GM12878 (cell line): ENCODE data around the gene MFSD11. TPM values are rescaled to one million over a fixed set of nuclear protein-coding genes. Genes with fewer than 3 reads are reported as not detected.
A peak's percentile ranks its signal among the peaks of the same experiment; 100 is the strongest.
"Not testable (repeated sequence)": the region's sequence is repeated elsewhere in the genome, so short reads cannot be mapped to it uniquely, and the experiment has no call there.

Experiments
- ATAC-seq: fragments of 200-7000 bp; cut with Tn5 transposase; 3 replicates; pipeline ENCODE4 v1.9.1; 2020; ENCODE audit warnings: mild to moderate bottlenecking, moderate library complexity
- BruUV-seq: library from RNA; stranded (reverse); fragments of 400-500 nt; replicated peaks from 2 replicates; lab custom pipeline; 2021; lab: Mats Ljungman, UMichigan
- CTCF ChIA-PET: fragments of 300-600 bp; sonication (Branson Sonifier 250); formaldehyde crosslinking; extraction: SDS; loops from one replicate; lab custom pipeline; 2021; ENCODE audit warnings: inconsistent platforms; lab: Yijun Ruan, JAX
- POLR2A ChIA-PET: fragments of 350-600 bp; formaldehyde crosslinking; extraction: SDS; loops from one replicate; lab custom pipeline; 2021; ENCODE audit warnings: inconsistent platforms; lab: Charles Lee
- RAD21 ChIA-PET: fragments of 300-600 bp; sonication (Branson Sonifier 250); formaldehyde crosslinking; loops from one replicate; lab custom pipeline; 2023; ENCODE audit warnings: antibody characterized with exemption; ENCODE audit not compliant: unreplicated experiment; lab: Charles Lee
- SMC1A ChIA-PET: fragments of 300-600 bp; sonication (Branson Sonifier 250); formaldehyde crosslinking; loops from one replicate; lab custom pipeline; 2023; ENCODE audit not compliant: unreplicated experiment, uncharacterized antibody; lab: Charles Lee
- DNase-seq: peaks from one replicate; pipeline ENCODE4 v3.0.0-alpha.2; 2011; ENCODE audit warnings: low read depth, low spot score
- FAIRE-seq: peaks from 3 replicates; lab custom pipeline; 2011; peaks lifted over from hg19 to GRCh38; lab: Jason Lieb, UNC
- H2AFZ ChIP-seq: 2 replicates; pipeline ENCODE4 v1.6.0; 2011; ENCODE audit warnings: low read depth, low read length, control low read depth; ENCODE audit not compliant: control insufficient read depth
- H3K27ac ChIP-seq: 2 replicates; pipeline ENCODE4 v1.5.1; 2011; ENCODE audit warnings: control low read depth; ENCODE audit not compliant: control insufficient read depth, insufficient read depth
- H3K27me3 ChIP-seq, 2 experiments: replicated peaks in 1 of 2; 2 replicates each; pipeline versions ENCODE4 v1.6.0 to v1.6.1; 2011; ENCODE audit warnings: low read length in 1 of 2; ENCODE audit not compliant: control insufficient read depth in 2 of 2, insufficient read depth in 2 of 2
- H3K36me3 ChIP-seq, 2 experiments: 2 replicates each; pipeline ENCODE4 v1.5.1; 2011; ENCODE audit warnings: low read length in 1 of 2; ENCODE audit not compliant: control insufficient read depth in 2 of 2, insufficient read depth in 2 of 2
- H3K4me1 ChIP-seq: 2 replicates; pipeline ENCODE4 v1.6.1; 2011; ENCODE audit warnings: mild to moderate bottlenecking, low read length, moderate library complexity, mixed read lengths; ENCODE audit not compliant: control insufficient read depth, insufficient read depth
- H3K4me2 ChIP-seq: 2 replicates; pipeline ENCODE4 v1.6.0; 2011; ENCODE audit warnings: control low read depth; ENCODE audit not compliant: control insufficient read depth, insufficient read depth
- H3K4me3 ChIP-seq: fragments of 200-600 bp; sonication (generic); 2 replicates; pipeline ENCODE4 v1.5.1; 2016
- H3K79me2 ChIP-seq: 2 replicates; pipeline ENCODE4 v1.6.0; 2011; ENCODE audit warnings: low read length; ENCODE audit not compliant: control insufficient read depth, insufficient read depth
- H3K9ac ChIP-seq: 2 replicates; pipeline ENCODE4 v1.8.0; 2011; ENCODE audit warnings: low read length, control low read depth, mixed read lengths; ENCODE audit not compliant: control insufficient read depth, insufficient read depth
- H3K9me3 ChIP-seq: replicated peaks from 3 replicates; pipeline ENCODE4 v1.5.1; 2011; ENCODE audit warnings: mild to moderate bottlenecking, low read length; ENCODE audit not compliant: control insufficient read depth, insufficient read depth
- H4K20me1 ChIP-seq: 2 replicates; pipeline ENCODE4 v1.6.0; 2011; ENCODE audit not compliant: control insufficient read depth, insufficient read depth
- IKZF2 ChIP-seq, 2 experiments: fragments of 450-650 bp; IDR thresholded peaks; 2 replicates each; pipeline ENCODE4 v1.6.1; 2017; ENCODE audit warnings: mild to moderate bottlenecking in 2 of 2, moderate library complexity in 2 of 2
- ZNF274 ChIP-seq: IDR thresholded peaks from one replicate; pipeline ENCODE4 v1.8.0; 2011; ENCODE audit not compliant: insufficient read length, insufficient read depth
- WGBS: methylation state at CpG from one replicate; pipeline ENCODE4 v1.1.6; 2016; ENCODE audit warnings: low lambda C conversion rate; ENCODE audit not compliant: insufficient replicate concordance, insufficient coverage; ENCODE audit errors: missing lambda C conversion rate; 5-methylcytosine and 5-hydroxymethylcytosine counted together
- in situ Hi-C: fragments of 300-500 bp; cut with MboI; formaldehyde crosslinking; loops from 9 replicates; pipeline ENCODE4 v1.14.3; 2018; ENCODE audit warnings: mixed read lengths
- intact Hi-C: fragments of 100-400 bp; cut with micrococcal nuclease; formaldehyde crosslinking; loops from one replicate; pipeline ENCODE4 v1.14.2; 2022; ENCODE audit not compliant: unreplicated experiment
- polyA plus RNA-seq, 11 experiments: library from polyadenylated mRNA; depleted of rRNA in 4 of 11; unstranded in 6 of 11; stranded (reverse) in 5 of 11; fragments of >200 nt; fragmentation: Nextera tagmentation in 4 of 11; fragmentation: Illumina TruSeq in 1 of 11; extraction: Ambion mirVana in 4 of 11; extraction: Trizol in 1 of 11; gene quantifications; 1 replicate in 1 of 11; 2 replicates in 10 of 11; pipeline versions ENCODE4 v1.2.1 to v1.2.3, GENCODE V29; 2011 to 2016; ENCODE audit warnings: inconsistent platforms in 2 of 11, missing spikeins in 2 of 11, low read depth in 1 of 11
- total RNA-seq, 4 experiments: library from RNA; depleted of rRNA in 3 of 4; stranded (reverse); fragments of >200 nt in 3 of 4; fragmentation: Illumina TruSeq in 1 of 4; extraction: Trizol in 1 of 4; gene quantifications; 2 replicates each; pipeline versions ENCODE4 v1.2.1 to v1.2.3, GENCODE V29; 2013 to 2021
- TF ChIP-seq, protein P1 (sequence below): fragments of 450-650 bp; IDR thresholded peaks from 2 replicates; pipeline ENCODE4 v1.6.1; 2017; ENCODE audit warnings: low read depth, mild to moderate bottlenecking, moderate library complexity

Gene MFSD11
- total and polyA plus RNA-seq, 10 of the 15 experiments (the other 5 are each of a cell fraction or from before 2014, with no cell fraction given): 11.0 to 19.4 (median 15.5) TPM

DNA sequence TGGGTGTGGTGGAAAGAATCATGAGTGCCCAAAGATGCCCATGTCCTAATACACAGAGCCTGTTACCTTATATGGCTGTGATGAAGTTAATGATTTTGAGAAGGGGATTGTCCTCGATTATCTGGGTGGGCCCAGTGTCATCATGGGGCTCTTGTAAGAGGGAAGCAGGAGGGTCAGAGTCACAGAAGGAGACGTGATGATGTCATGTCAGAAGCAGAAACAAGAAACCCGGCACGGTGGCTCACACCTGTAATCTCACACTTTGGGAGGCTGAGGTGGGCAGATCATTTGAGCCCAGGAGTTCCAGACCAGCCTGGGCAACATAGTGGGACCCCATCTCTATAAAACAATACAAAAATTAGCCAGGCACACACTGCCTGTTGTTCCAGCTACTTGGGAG lies 75.0 kb downstream of the MFSD11 start:
- TF ChIP-seq, protein P1, sequence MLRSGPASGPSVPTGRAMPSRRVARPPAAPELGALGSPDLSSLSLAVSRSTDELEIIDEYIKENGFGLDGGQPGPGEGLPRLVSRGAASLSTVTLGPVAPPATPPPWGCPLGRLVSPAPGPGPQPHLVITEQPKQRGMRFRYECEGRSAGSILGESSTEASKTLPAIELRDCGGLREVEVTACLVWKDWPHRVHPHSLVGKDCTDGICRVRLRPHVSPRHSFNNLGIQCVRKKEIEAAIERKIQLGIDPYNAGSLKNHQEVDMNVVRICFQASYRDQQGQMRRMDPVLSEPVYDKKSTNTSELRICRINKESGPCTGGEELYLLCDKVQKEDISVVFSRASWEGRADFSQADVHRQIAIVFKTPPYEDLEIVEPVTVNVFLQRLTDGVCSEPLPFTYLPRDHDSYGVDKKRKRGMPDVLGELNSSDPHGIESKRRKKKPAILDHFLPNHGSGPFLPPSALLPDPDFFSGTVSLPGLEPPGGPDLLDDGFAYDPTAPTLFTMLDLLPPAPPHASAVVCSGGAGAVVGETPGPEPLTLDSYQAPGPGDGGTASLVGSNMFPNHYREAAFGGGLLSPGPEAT: no peak
- TF ChIP-seq ZNF274 (no peak), IKZF2 (IDR thresholded peaks at IDR 0.05) (no peak)
- H3K27ac ChIP-seq: no peak overlapping the region
- ChIA-PET SMC1A (no interaction called here), POLR2A (no interaction called here), CTCF (no interaction called here), RAD21 (no interaction called here)
- H2AFZ ChIP-seq: no peak overlapping the region
- no peaks in the 10 kb centered on the region for H3K4me1 ChIP-seq
- H4K20me1 ChIP-seq: no peaks in the 10 kb centered on the region
- FAIRE-seq (no peak), DNase-seq (no peak), ATAC-seq (no peak)
- BruUV-seq: no TSS peak
- no peak overlapping the region for H3K4me3 ChIP-seq
- no peaks in the 10 kb centered on the region for H3K27me3 ChIP-seq
- H3K9me3 ChIP-seq: no peaks in the 10 kb centered on the region
- no peaks in the 10 kb centered on the region for H3K79me2 ChIP-seq
- no peak overlapping the region for H3K9ac ChIP-seq
- H3K4me2 ChIP-seq: no peak overlapping the region
- intact Hi-C loops: no loop called here
- no peaks in the 10 kb centered on the region for H3K36me3 ChIP-seq
- 2% methylated on average over 4 of the region's 4 CpGs for WGBS
- in situ Hi-C loops: no loop called here

DNA sequence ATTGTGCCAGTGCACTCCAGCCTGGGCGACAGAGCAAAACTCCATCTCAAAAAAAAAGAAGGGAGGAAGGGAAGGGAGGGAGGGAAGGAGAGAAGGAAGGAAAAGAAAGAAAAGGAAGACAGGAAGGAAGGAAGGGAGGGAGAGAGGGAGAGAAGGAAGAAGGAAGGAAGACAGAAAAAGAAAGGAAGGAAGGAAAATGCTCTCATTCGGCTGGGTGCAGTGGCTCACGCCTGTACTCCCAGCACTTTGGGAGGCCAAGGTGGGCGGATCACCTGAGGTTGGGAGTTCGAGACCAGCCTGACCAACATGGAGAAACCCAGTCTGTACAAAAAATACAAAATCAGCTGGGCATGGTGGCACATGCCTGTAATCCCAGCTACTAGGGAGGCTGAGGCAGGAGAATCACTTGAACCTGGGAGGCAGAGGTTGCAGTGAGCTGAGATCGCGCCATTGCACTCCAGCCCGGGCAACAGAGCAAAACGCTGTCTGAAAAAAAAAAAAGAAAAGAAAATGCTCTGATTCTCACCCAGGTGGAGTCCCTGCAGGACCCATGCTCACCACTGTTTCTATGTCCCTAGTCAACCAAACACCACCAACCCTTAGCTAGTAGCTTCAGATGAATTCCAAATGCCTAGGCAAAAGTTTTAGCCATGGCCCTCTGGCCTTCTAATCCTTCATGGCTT lies 78.1 kb downstream of the MFSD11 start:
- intact Hi-C loops: loop anchor here (1.0 to 5.0 kb wide), 2 partner anchors 23 to 251 kb away; no protein-coding TSS in a partner anchor
- SMC1A ChIA-PET: interaction anchor here (1.6 kb wide), 1 partner anchor 241 kb away, joined by 7 read pairs; no protein-coding TSS in a partner anchor
- BruUV-seq, FAIRE-seq, H3K9me3 ChIP-seq, H2AFZ ChIP-seq, H3K36me3 ChIP-seq, H3K79me2 ChIP-seq, H3K4me3 ChIP-seq, DNase-seq, H3K9ac ChIP-seq, H3K27me3 ChIP-seq, H4K20me1 ChIP-seq, H3K4me1 ChIP-seq, H3K27ac ChIP-seq, H3K4me2 ChIP-seq, in situ Hi-C loops: not testable (repeated sequence)
- 40% methylated on average over 8 of the region's 9 CpGs for WGBS
- ATAC-seq: peak; percentile 60
- POLR2A ChIA-PET: interaction anchor here (0.7 kb wide), 1 partner anchor 1571 kb away, joined by 4 read pairs; no protein-coding TSS in a partner anchor
- CTCF ChIA-PET: interaction anchor here (0.7 to 1.8 kb wide), 6 partner anchors 13 to 252 kb away, joined by 3 to 10 read pairs (median 4); no protein-coding TSS in a partner anchor
- RAD21 ChIA-PET: interaction anchor here (1.3 to 2.4 kb wide), 2 partner anchors 52 to 240 kb away, joined by 4 to 9 read pairs; partner anchors contain the start of gene MGAT5B
